Liver (tissue), 9 donors: ENCODE measurements around the gene NET1. TPM values are rescaled to one million over a fixed set of nuclear protein-coding genes. Genes with fewer than 3 reads are reported as not detected.

ENCODE experiments used
- DNase-seq: peaks from one replicate; pipeline ENCODE4 v3.0.0-alpha.2; 2017; ENCODE audit warnings: low spot score
- H3K27ac ChIP-seq, 2 donors: one replicate each; pipeline ENCODE4 v1.7.0; 2013; ENCODE audit warnings: inconsistent platforms in 2 of 2, low read length in 2 of 2, control low read depth in 1 of 2, low read depth in 1 of 2, mild to moderate bottlenecking in 1 of 2
- H3K27me3 ChIP-seq, 4 donors: one replicate each; pipeline versions ENCODE4 v1.6.1 to v1.7.0; 2013; ENCODE audit warnings: low read length in 3 of 4, inconsistent platforms in 1 of 4, mild to moderate bottlenecking in 1 of 4, moderate library complexity in 1 of 4; ENCODE audit not compliant: control insufficient read depth in 4 of 4, insufficient read depth in 4 of 4
- H3K36me3 ChIP-seq, 4 donors: one replicate each; pipeline versions ENCODE4 v1.6.1 to v1.7.0; 2013; ENCODE audit warnings: low read length in 3 of 4, mild to moderate bottlenecking in 3 of 4, low read depth in 1 of 4, moderate library complexity in 1 of 4; ENCODE audit not compliant: control insufficient read depth in 4 of 4, insufficient read depth in 3 of 4
- H3K4me1 ChIP-seq, 4 donors: one replicate each; pipeline versions ENCODE4 v1.6.1 to v1.7.0; 2013; ENCODE audit warnings: low read length in 3 of 4, mild to moderate bottlenecking in 3 of 4, moderate library complexity in 1 of 4; ENCODE audit not compliant: control insufficient read depth in 4 of 4, insufficient read depth in 4 of 4
- H3K4me3 ChIP-seq, 3 donors: one replicate each; pipeline versions ENCODE4 v1.6.1 to v1.7.0; 2013; ENCODE audit warnings: low read length in 3 of 3, control low read depth in 1 of 3, low read depth in 1 of 3, mild to moderate bottlenecking in 1 of 3
- H3K9ac ChIP-seq, 2 donors: one replicate each; pipeline ENCODE4 v1.7.0; 2013; ENCODE audit warnings: low read length in 2 of 2, mild to moderate bottlenecking in 2 of 2, moderate library complexity in 2 of 2, control low read depth in 1 of 2, low read depth in 1 of 2
- H3K9me3 ChIP-seq, 4 donors: one replicate each; pipeline versions ENCODE4 v1.6.1 to v1.7.0; 2013; ENCODE audit warnings: low read length in 3 of 4; ENCODE audit not compliant: control insufficient read depth in 4 of 4
- ATF3 ChIP-seq: IDR thresholded peaks from 2 replicates; pipeline ENCODE4 v1.6.1; 2016; ENCODE audit warnings: antibody characterized with exemption
- EGR1 ChIP-seq, 2 donors: IDR thresholded peaks; 2 replicates each; pipeline ENCODE4 v1.6.1; 2016 to 2018; ENCODE audit warnings: antibody characterized with exemption in 2 of 2, low read depth in 2 of 2
- FOXA1 ChIP-seq: IDR thresholded peaks from 2 replicates; pipeline ENCODE4 v1.6.1; 2016; ENCODE audit warnings: antibody characterized with exemption
- FOXA2 ChIP-seq: IDR thresholded peaks from 2 replicates; pipeline ENCODE4 v1.6.1; 2016; ENCODE audit warnings: antibody characterized with exemption
- GABPA ChIP-seq, 2 donors: IDR thresholded peaks in 1 of 2; conservative IDR thresholded peaks in 1 of 2; 2 replicates each; pipeline ENCODE4 v1.6.1; 2016; ENCODE audit warnings: antibody characterized with exemption in 2 of 2, mild to moderate bottlenecking in 1 of 2, moderate library complexity in 1 of 2
- HNF4G ChIP-seq: IDR thresholded peaks from 2 replicates; pipeline ENCODE4 v1.6.1; 2016; ENCODE audit warnings: antibody characterized with exemption
- MAX ChIP-seq: IDR thresholded peaks from 2 replicates; pipeline ENCODE4 v1.6.1; 2016; ENCODE audit warnings: antibody characterized with exemption
- RAD21 ChIP-seq, 2 donors: IDR thresholded peaks; 2 replicates each; pipeline ENCODE4 v1.6.1; 2016; ENCODE audit warnings: antibody characterized with exemption in 2 of 2, mild to moderate bottlenecking in 2 of 2
- REST ChIP-seq: IDR thresholded peaks from 2 replicates; pipeline ENCODE4 v1.6.1; 2016; ENCODE audit warnings: antibody characterized with exemption, mild to moderate bottlenecking
- RXRA ChIP-seq, 2 donors: IDR thresholded peaks; 2 replicates each; pipeline ENCODE4 v1.6.1; 2017 to 2018; ENCODE audit warnings: antibody characterized with exemption in 2 of 2, mild to moderate bottlenecking in 1 of 2
- SP1 ChIP-seq: IDR thresholded peaks from 2 replicates; pipeline ENCODE4 v1.6.1; 2018; ENCODE audit warnings: antibody characterized with exemption, mild to moderate bottlenecking
- TAF1 ChIP-seq: conservative IDR thresholded peaks from 2 replicates; pipeline ENCODE4 v1.6.1; 2016; ENCODE audit warnings: antibody characterized with exemption, mild to moderate bottlenecking
- YY1 ChIP-seq: IDR thresholded peaks from 2 replicates; pipeline ENCODE4 v1.6.1; 2016; ENCODE audit warnings: antibody characterized with exemption, mild to moderate bottlenecking
- ZBTB33 ChIP-seq: IDR thresholded peaks from 2 replicates; pipeline ENCODE4 v1.6.1; 2016; ENCODE audit warnings: antibody characterized with exemption
- WGBS: extraction: QIAGEN DNeasy Blood & Tissue Kit; methylation state at CpG from one replicate; pipeline ENCODE4 v1.1.7; 2013; 5-methylcytosine and 5-hydroxymethylcytosine counted together
- polyA plus RNA-seq, 2 donors: library from polyadenylated mRNA; stranded (reverse) in 1 of 2; unstranded in 1 of 2; fragments of 200-250 nt in 1 of 2; fragments of >200 nt in 1 of 2; fragmentation: Nextera tagmentation in 1 of 2; extraction: Ambion mirVana in 1 of 2; gene quantifications; one replicate each; pipeline versions ENCODE4 v1.2.1 to v1.2.3, GENCODE V29; 2013 to 2015
- total RNA-seq, 2 donors: library from RNA; depleted of rRNA; stranded (reverse); fragments of >200 nt; gene quantifications; one replicate each; pipeline ENCODE4 v1.2.3, GENCODE V29; 2014
- donor health status: healthy.
- donor health status: healthy.
- donor health status: healthy.
- donor health status: healthy.
- donor health status: healthy.

Gene NET1
- total and polyA plus RNA-seq, 4 donors: 16.2 to 38.6 (median 25.6) TPM

GRCh38 chr10:5481121-5481520 is 68.8 kb downstream of the NET1 start:
- Histone ChIP-seq H3K4me3 (no peak overlapping the region), H3K27me3 (no peaks in the 10 kb centered on the region), H3K9ac (no peak overlapping the region), H3K4me1 (no peaks in the 10 kb centered on the region), H3K36me3 (no peaks in the 10 kb centered on the region), H3K27ac (no peak overlapping the region), H3K9me3 (no peaks in the 10 kb centered on the region)
- WGBS: 96% methylated on average over 12 of the region's 12 CpGs
- no peak for DNase-seq
- TF ChIP-seq EGR1 (IDR thresholded peaks at IDR 0.05; ENCODE audit: low read depth in 2 of 2) (no peak), YY1 (no peak), GABPA (IDR thresholded peaks at IDR 0.05 in 1 of 2, conservative IDR thresholded peaks at IDR 0.05 in 1 of 2) (no peak), RXRA (IDR thresholded peaks at IDR 0.05) (no peak), FOXA2 (no peak), ZBTB33 (no peak), TAF1 (no peak), HNF4G (no peak)

GRCh38 chr10:5482016-5482415 is 69.7 kb downstream of the NET1 start:
- H3K9ac ChIP-seq: no peak overlapping the region
- no peaks in the 10 kb centered on the region for H3K4me1 ChIP-seq
- no peaks in the 10 kb centered on the region for H3K27me3 ChIP-seq
- H3K4me3 ChIP-seq: no peak overlapping the region
- no peaks in the 10 kb centered on the region for H3K9me3 ChIP-seq
- TF ChIP-seq ATF3 (no peak), YY1 (no peak), FOXA1 (no peak), EGR1 (IDR thresholded peaks at IDR 0.05; ENCODE audit: low read depth in 2 of 2) (no peak), MAX (no peak), SP1 (no peak), GABPA (IDR thresholded peaks at IDR 0.05 in 1 of 2, conservative IDR thresholded peaks at IDR 0.05 in 1 of 2) (no peak), ZBTB33 (no peak), TAF1 (no peak), HNF4G (no peak), REST (no peak), RAD21 (IDR thresholded peaks at IDR 0.05) (no peak)
- DNase-seq: no peak
- WGBS: 98% methylated on average over 9 of the region's 9 CpGs
- H3K27ac ChIP-seq: no peak overlapping the region
- H3K36me3 ChIP-seq: no peaks in the 10 kb centered on the region
